Rectal smooth muscle tissue (tissue), 1 donor: Measurements from ENCODE around the gene HEPH.
A peak's percentile ranks its signal among the peaks of the same experiment; 100 is the strongest.
"Not testable (repeated sequence)": the region's sequence is repeated elsewhere in the genome, so short reads cannot be mapped to it uniquely, and the experiment has no call there.

Source experiments
- H3K27ac ChIP-seq: one replicate; pipeline ENCODE4 v1.7.0; 2013; ENCODE audit warnings: low read depth, low read length, inconsistent platforms
- H3K27me3 ChIP-seq: one replicate; pipeline ENCODE4 v1.7.0; 2013; ENCODE audit warnings: low read length; ENCODE audit not compliant: control insufficient read depth, insufficient read depth
- H3K36me3 ChIP-seq: one replicate; pipeline ENCODE4 v1.7.0; 2013; ENCODE audit warnings: low read length; ENCODE audit not compliant: control insufficient read depth, insufficient read depth
- H3K4me1 ChIP-seq: one replicate; pipeline ENCODE4 v1.7.0; 2013; ENCODE audit warnings: low read length; ENCODE audit not compliant: control insufficient read depth, insufficient read depth
- H3K4me3 ChIP-seq: one replicate; pipeline ENCODE4 v1.7.0; 2013; ENCODE audit warnings: low read length
- H3K9ac ChIP-seq: one replicate; pipeline ENCODE4 v1.7.0; 2013; ENCODE audit warnings: low read length

The HEPH gene

DNA sequence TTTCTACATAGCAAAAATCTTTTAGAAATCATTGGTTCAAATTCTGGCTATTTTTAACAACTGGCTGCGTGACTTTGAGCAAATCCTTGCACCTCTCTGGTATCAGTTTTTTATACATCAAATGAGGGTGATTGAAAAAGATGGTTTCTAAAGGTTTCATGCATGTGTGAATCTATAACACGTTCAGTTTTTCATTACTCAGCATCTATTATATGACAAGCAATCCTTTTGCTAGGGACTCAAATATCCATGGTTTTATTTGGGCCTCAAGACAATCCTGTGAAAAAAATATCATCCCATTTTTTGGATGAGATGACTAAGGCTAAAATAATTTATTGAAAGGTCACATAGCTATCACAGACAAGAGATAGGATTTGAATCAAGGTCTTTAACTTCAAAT is 884 bp downstream of the HEPH start:
- Histone ChIP-seq H3K27me3 (no peaks in the 10 kb centered on the region), H3K9ac (no peak overlapping the region), H3K4me1 (no peaks in the 10 kb centered on the region), H3K27ac (peak overlapping the region; percentile 73), H3K4me3 (peak overlapping the region; percentile 72), H3K36me3 (no peaks in the 10 kb centered on the region)

DNA sequence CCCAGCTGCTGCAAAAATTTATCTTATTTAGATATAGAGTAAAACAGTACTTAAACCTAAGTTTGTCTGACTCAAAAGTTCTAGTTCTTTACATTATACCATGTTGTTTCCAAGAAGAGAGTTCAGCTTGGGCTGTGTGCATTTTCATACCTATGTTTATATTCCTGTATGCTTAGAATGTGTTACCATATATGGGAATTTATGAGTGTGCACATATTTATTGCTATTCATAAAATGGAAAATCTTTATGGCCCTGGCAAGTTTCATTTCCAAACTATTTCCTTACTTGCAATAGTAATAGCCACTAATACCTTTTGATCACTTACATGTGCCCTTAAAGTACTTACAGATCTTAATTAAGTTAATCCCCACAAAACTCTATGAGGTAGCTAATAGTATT is 2.6 kb downstream of the HEPH start:
- Histone ChIP-seq H3K9ac (no peak overlapping the region), H3K27ac (peak overlapping the region; percentile 63), H3K27me3 (no peaks in the 10 kb centered on the region), H3K4me1 (no peaks in the 10 kb centered on the region), H3K4me3 (no peak overlapping the region), H3K36me3 (no peaks in the 10 kb centered on the region)

DNA sequence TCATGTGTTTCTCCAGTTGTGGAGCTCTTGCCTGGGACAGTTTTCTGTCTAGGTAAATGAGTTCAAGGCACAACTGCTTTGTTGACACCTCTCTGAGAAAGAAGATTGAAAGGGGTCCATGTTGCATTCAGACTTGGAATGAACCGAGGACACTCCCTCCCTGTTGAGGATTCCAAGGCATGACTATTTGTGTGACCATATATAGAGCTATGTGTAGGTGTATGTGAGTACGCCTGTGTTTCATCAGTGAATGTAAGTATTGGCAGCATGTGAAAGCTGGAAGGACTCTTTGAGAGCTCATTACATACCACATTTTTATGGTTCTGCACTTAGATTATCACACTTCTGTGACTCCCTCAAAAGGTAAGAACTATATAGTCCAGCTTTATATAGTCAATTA is 3.4 kb downstream of the HEPH start:
- peak overlapping the region; percentile 63 for H3K27ac ChIP-seq
- no peak overlapping the region for H3K9ac ChIP-seq
- no peaks in the 10 kb centered on the region for H3K36me3 ChIP-seq
- no peak overlapping the region for H3K4me3 ChIP-seq
- H3K27me3 ChIP-seq = no peaks in the 10 kb centered on the region
- no peaks in the 10 kb centered on the region for H3K4me1 ChIP-seq

DNA sequence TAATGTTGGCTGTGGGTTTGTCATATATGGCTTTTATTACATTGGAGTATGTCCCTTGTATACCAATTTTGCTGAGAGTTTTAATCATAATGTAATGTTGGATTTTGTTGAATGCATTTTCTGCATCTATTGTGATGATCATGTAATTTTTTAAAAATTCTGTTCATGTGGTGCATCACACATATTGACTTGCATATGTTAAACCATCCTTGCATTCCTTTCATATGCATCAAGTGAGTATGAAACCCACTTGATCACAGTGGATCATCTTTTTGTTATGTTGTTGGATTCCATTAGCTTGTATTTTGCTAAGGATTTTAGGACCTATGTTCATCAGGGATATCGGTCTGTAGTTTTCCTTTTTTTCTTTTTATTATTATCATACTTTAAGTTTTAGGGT is 12.1 kb downstream of the HEPH start:
- Histone ChIP-seq H3K4me1 (no peaks in the 10 kb centered on the region), H3K36me3 (peaks cover 4% of the 10 kb centered on the region), H3K27ac (no peak overlapping the region), H3K9ac (no peak overlapping the region), H3K27me3 (no peaks in the 10 kb centered on the region), H3K4me3 (no peak overlapping the region)

DNA sequence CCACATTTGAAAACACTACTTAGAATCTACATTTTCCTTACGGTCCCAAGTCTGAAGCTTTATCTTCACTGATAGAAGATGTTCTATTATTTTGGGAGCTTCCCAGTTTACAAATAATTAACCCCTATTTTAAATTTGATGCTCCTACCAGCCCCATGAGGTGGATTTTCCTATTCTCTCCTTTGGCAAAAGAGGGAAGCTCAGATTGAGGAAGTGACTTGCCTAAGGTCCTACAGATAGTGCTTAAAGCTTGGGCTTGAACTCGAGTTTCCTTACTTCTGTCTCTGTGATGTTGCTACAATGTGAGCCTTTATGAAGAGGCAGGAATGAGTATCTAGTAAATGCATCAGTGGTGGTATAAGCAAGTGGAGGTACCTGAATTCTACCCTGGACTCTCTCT is 27.5 kb downstream of the HEPH start:
- Histone ChIP-seq H3K9ac (no peak overlapping the region), H3K36me3 (peaks cover 16% of the 10 kb centered on the region), H3K4me1 (no peaks in the 10 kb centered on the region), H3K4me3 (no peak overlapping the region), H3K27me3 (no peaks in the 10 kb centered on the region), H3K27ac (no peak overlapping the region)

DNA sequence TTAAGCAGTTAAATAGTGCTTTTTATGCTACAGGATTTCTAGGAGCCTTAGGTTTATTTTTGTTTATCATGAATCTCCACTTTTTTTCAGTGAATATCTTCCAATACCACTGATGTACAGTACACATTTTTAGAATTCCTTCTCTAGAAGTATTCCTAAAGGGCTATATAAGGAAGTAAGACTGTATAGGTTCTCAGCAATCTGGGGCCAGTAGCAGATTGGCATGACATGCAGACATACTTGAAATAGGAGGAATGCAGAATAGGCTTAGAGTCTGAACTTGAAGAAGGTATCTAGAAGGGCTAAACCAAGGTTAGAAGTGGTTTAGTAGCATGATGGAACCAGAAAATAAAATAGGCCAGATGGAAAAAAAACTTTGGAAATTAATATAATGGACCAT is 29.8 kb downstream of the HEPH start:
- H3K4me3 ChIP-seq = no peak overlapping the region
- H3K4me1 ChIP-seq = no peaks in the 10 kb centered on the region
- H3K9ac ChIP-seq = no peak overlapping the region
- no peaks in the 10 kb centered on the region for H3K27me3 ChIP-seq
- peaks cover 11% of the 10 kb centered on the region for H3K36me3 ChIP-seq
- no peak overlapping the region for H3K27ac ChIP-seq

DNA sequence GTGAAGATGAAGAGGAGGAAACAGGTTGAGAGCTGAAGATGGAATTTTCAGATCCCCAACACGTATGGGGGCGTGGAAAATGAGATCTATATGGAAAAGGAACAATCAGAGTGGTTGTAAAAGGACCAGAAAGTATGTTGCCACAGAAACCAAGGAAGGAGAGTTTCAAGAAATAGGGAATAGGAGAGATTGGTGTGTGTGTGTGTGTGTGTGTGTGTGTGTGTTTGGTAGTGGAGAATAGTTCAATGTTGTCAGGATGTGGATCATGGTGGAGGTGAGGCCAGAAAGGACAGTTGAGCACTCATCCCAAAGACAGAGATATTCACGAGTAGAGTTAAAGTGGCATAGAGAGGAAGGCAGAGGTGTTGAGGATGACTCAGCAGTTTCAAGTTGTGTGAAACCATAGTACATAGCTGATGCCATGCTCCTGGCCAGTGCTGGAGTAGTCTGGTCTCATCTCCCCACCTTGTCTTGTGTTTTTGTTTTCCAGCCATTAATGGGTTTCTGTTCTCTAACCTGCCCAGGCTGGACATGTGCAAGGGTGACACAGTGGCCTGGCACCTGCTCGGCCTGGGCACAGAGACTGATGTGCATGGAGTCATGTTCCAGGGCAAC is 36.1 kb downstream of the HEPH start:
- peak overlapping the region; percentile 12 for H3K27ac ChIP-seq

DNA sequence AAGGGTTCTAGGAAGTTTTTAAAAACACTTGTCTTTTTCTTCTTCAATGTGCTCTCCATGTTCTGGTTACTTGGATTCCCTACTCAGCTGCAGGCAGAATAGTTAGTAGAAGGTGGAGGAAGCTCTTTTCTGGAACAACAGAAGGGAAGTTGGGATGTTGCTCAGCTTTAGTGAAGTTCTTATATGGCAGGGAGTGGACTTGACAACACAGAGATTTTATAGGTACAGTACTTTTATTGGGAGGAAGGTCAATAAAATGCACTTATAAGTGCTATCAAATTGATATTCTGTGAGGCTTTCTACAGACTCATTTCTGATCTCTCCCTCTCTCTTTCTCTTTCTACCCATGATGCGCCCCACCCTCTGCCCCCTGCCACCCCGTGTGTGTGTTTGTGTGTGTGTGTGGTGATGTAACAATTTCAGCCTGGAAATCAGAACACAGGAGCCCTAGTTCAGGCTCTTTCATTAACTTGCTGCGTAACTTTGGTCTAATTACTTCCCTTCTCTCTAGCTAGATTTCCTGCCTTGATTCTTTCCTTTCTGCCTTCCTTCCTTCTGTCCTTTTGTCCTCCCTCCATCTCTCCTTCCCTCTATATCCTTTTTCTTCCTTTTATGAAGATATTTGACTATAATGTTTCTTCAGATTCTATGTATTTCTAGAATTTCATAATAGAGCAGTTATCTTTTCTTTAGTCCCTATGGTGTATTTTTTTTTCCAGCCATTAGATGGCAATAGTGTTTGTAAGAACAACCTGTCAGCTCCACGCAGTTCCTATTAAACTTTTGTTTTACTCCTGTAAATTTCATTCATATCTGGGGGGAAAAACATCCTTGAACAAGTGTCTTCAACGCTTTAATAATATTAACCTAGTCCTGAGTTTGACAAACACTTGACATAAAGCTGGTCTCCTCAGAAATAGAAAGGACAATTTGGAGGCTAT is 37.1 kb downstream of the HEPH start:
- H3K9ac ChIP-seq = no peak overlapping the region
- H3K4me3 ChIP-seq = no peak overlapping the region
- H3K4me1 ChIP-seq = no peaks in the 10 kb centered on the region
- H3K27me3 ChIP-seq = peaks cover 3% of the 10 kb centered on the region
- H3K27ac ChIP-seq = no peak overlapping the region
- peaks cover 2% of the 10 kb centered on the region for H3K36me3 ChIP-seq

More for the DNA sequence above, 36.1 kb downstream of the HEPH start:
- no peak overlapping the region for H3K9ac ChIP-seq
- peaks cover 2% of the 10 kb centered on the region for H3K36me3 ChIP-seq
- H3K4me3 ChIP-seq = no peak overlapping the region
- no peaks in the 10 kb centered on the region for H3K4me1 ChIP-seq
- H3K27me3 ChIP-seq = peaks cover 3% of the 10 kb centered on the region

DNA sequence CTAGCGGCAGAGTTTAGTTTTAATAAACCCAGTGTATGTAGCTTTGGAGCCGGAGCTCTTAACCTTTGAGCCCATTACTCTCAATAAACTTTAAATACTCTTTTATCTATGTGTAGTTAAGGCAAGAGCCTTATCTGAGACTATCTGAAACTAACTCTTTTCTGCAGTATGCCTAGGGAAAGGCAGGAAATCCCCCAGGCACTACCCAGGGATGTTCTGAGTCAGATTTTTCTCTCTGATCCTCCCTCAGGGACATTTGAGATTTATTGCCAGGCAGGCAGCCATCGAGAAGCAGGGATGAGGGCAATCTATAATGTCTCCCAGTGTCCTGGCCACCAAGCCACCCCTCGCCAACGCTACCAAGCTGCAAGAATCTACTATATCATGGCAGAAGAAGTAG is 39.1 kb downstream of the HEPH start:
- Histone ChIP-seq H3K9ac (no peak overlapping the region), H3K4me1 (no peaks in the 10 kb centered on the region), H3K27ac (no peak overlapping the region), H3K4me3 (no peak overlapping the region), H3K27me3 (peaks cover 3% of the 10 kb centered on the region), H3K36me3 (peaks cover 2% of the 10 kb centered on the region)

DNA sequence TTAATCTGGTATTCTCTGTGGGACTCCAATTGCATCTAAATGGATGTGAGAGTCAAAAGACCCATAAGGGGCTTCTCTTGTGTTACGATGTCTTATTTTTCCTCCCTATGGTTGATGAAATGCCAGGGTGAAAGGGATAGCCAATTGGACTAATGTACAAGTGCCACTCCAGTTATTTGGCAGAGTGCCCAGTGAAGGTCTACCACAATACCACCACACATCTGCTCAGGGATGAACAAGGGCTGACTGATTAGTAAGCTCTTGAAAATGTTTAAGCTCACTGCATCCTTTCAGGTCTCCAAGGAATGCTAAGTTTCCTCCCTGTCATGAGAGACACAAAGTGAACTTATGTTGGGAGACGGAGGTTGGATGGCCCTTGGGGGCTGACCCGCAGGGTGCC is 57.8 kb downstream of the HEPH start:
- no peak overlapping the region for H3K9ac ChIP-seq
- H3K36me3 ChIP-seq = no peaks in the 10 kb centered on the region
- no peaks in the 10 kb centered on the region for H3K27me3 ChIP-seq
- H3K4me1 ChIP-seq = no peaks in the 10 kb centered on the region
- H3K4me3 ChIP-seq = no peak overlapping the region
- H3K27ac ChIP-seq = no peak overlapping the region

DNA sequence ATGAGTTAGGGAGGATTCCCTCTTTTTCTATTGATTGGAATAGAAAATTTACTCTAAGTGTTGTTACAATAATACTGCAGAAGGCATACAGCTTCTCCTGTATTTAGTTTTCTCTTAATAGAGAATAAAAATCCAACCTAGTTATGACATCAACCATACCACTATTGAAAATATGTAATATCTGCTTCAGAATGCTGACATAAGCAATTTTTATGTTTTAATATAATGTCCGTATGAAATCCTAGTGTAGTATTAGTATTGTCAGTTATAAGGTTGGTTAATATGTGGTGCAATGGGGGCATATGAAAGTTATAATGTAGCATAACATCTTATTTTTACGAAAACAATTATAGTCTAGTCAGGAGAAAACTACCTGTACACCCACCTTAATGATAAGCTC is 68.2 kb downstream of the HEPH start:
- Histone ChIP-seq H3K27me3 (no peaks in the 10 kb centered on the region), H3K27ac (no peak overlapping the region), H3K36me3 (no peaks in the 10 kb centered on the region), H3K9ac (no peak overlapping the region), H3K4me3 (no peak overlapping the region), H3K4me1 (no peaks in the 10 kb centered on the region)

DNA sequence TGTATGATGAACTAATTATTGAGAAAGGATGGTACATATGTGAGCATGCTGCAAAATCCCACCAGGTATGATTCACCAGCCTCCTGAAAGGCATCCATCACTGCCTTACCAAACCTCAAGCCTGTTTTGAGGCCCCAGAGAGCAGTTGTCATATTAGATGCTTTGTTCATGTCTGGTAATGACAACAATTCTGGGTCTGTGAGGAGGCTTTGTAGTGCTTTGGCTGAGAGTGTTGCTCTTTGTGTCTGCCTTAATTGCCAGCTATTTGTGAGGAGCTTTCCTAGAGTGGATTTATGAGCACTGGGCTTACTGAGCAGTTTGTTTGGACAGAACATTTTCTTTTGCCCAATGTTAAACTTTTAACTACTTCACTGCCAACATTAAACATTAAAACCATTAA is 69.2 kb downstream of the HEPH start:
- Histone ChIP-seq H3K36me3 (no peaks in the 10 kb centered on the region), H3K27ac (no peak overlapping the region), H3K4me3 (no peak overlapping the region), H3K9ac (no peak overlapping the region), H3K27me3 (no peaks in the 10 kb centered on the region), H3K4me1 (no peaks in the 10 kb centered on the region)

DNA sequence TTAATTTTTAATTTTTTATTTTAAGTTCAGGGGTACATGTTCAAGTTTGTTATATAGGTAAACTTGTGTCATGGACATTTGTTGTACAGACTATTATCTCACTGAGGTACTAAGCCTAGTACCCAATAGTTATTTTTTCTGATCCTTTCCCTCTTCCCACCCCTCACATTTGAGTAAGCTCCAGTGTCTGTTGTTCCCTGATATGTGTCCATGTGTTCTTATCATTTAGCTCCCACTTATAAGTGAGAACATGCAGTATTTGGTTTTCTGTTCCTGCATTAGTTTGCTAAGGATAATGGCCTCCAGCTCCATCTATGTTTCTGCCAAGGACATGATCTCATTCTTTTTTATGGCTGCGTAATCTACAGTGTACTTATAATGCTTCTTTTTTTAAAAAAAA is 69.9 kb downstream of the HEPH start:
- H3K27me3 ChIP-seq, H3K4me3 ChIP-seq, H3K27ac ChIP-seq, H3K9ac ChIP-seq, H3K4me1 ChIP-seq, H3K36me3 ChIP-seq: not testable (repeated sequence)
